Measurements from ENCODE around the gene TNS1.
A peak's percentile ranks its signal among the peaks of the same experiment; 100 is the strongest.

The TNS1 gene

DNA sequence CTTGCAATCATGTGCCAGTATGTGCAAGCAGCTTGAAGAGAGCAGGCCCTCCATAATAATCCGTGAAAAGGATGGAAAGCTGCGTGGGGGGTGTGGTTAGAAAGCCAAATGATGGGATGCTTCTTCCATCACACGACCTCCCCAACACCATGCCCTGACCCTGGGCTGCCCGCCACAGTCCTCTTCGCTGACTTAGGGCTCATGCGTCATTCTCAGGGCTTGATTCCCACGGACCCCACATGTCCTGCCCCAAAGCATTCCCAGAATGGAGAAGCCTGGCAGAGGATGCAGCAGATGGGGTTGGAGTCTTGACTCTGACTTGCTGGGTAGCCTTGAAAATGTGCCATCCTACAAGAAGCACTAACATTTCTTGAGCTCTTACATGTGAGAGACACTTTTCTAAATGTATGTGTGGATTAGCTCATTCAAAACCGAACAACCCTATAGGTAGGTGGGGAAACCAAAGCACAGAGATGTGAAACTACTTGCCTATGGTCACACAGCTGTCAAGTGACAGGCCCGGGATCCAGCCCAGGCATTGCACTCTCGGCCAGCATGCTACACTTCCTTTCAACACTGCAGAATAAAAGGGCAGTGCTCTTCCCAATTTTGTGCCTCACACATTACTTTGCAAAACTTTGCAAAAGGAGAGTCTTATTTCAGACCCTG lies 3.7 kb downstream of the TNS1 start:
- no peak for DNase-seq

DNA sequence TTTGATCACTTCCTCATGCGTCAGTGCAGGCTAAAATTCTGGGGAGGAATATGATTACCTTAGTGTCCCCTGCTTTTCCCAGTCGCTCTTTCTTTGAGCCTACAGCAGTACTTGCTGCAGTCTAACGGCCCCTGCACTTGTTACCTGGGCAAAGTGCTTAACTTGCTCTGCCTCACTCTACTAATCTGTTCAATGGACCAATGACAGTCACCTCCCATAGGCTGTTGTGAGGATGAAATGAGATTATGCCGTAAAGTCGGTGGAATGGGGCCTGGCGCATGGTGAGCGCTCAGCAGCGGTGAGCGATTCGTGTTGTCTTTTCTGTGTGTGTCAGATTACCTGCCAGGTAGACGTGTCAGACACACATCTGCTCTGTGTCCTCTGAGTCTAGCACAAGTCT lies 5.3 kb downstream of the TNS1 start:
- no peak for DNase-seq

DNA sequence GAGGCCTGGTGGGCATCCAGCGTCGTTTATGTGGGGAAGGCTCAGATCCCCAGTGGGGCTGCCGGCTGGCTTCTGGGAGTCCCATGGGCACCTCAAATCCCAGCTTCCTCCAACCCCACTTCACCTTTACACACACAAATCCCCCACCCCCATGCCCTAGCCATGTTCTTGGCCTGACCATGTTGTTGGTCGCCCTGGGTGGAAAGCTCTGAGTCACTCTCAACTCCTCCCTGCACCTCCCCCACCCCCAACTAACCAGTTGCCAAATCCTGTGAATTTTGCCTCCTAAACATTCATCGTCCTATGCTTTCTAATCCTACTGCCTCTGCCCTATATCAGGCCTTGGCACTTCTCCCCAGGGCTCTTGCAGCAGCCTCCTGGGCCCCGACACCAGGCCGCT lies 6.4 kb downstream of the TNS1 start:
- DNase-seq = no peak

DNA sequence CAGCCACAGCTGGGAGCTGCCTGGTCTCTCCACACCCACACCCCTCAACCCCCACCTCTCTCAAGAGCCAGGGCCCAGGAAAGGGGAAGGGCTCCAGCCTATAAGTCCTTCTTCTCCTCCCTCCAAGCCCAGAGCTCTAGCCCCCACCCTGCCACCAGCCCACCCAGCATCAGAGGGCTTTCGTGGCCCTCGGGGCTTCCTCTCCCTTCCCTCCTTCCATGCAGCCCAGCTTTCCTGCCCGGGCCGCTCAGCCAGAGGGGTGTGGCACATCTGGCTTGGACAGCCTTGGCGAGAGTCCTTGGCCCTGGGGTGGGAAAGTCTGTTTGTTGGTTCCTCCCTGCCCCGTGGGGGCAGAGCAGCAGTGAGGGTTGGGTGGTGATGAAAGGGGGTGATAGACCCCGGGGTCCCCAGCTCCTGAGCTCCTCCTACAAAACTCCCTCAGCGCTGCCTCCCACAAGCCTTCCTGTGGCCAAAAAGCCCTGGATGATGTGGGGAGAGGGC lies 7.0 kb downstream of the TNS1 start:
- DNase-seq = no peak

DNA sequence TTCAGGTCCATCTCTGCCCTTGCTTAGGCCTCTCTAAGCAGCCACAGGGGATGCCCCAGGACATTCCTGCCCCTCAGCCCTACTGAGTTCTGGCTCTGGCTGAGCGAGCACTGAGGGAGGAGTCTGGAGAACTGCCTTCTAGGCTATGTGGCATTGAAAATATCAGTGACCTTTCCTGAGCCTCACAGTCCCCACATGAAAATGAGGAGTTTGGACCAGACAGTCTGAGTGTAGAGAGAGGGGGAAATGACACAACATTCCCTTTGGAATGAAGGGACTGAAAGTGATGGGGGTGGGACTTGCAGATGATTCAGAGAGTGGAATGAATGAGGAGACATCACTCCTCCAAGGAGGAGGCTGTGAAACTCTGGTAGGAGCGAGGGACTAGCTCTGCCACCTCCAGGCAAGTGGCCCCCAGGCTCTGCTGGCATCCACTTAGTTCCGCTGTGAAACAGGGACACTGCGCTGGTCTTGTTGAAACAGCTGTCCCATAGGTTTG lies 8.0 kb downstream of the TNS1 start:
- DNase-seq = no peak

DNA sequence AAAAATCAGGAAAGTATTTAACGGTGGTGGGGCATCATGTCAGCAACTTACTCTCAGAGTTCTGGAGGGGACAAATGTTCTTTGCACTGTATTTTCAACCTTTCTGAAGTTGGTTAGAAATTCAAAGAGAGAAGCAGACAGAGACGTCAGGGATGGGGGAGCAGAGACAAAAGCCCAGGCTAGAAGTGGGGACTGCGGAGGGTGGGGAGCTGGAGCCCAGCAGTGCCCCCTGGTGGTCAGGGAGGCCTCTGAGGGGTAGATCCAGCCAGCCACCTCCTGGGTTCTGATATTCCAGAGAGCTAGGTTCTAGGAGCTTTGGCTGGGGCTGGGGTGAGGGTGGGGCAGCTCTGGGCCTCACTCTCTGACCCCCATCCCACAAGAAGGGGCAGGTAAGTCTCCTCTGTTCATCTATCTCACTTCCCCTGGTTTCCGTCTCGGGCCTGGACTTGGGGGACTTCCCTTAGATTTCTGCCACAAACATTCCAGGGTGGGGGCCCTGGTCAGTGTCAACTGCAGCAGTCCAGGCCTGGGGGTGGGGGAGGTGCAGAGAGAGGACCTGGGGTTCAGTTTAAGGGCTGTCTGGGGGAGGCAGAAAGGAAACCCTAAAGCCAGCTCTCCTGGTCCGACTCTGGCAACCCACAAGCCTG lies 8.9 kb downstream of the TNS1 start:
- peak; percentile 32 for DNase-seq

DNA sequence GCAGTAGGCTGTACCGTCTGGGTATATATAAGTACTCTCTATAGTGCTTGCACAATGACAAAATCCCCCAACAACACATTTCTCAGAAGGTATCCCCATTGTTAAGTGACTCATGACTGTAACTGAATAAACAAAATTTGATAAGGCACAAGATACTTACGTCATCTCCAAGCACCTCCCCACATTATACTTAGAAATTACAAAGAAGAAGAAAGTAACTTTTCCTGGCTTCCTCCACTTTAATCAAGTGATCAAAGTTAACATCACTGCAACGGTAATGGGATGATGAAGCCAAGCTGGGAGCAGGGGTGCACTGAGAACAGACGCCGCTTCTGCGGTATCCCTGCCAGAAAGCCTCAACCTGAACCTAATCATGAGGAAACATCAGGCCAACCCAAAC lies 9.7 kb downstream of the TNS1 start:
- no peak for DNase-seq

DNA sequence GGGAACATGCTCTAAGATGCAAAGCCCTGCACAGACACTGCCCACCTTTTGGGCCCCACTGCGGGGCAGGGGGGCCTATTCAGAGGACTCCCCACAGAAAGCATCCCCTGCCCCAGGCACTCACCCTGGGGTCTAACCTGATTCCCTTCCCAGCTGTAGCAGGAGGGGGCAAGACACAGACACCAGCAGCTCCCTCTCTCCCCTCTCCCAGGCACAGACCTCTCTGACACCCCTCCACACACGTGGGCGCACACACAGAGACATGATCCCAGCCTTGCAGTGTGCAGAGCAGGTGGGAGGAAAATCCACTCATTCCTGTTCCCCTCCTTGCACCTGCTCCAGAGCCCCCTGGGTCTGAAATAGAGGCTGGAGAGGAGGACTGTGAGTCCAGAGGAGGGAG lies 10.7 kb downstream of the TNS1 start:
- DNase-seq = no peak

DNA sequence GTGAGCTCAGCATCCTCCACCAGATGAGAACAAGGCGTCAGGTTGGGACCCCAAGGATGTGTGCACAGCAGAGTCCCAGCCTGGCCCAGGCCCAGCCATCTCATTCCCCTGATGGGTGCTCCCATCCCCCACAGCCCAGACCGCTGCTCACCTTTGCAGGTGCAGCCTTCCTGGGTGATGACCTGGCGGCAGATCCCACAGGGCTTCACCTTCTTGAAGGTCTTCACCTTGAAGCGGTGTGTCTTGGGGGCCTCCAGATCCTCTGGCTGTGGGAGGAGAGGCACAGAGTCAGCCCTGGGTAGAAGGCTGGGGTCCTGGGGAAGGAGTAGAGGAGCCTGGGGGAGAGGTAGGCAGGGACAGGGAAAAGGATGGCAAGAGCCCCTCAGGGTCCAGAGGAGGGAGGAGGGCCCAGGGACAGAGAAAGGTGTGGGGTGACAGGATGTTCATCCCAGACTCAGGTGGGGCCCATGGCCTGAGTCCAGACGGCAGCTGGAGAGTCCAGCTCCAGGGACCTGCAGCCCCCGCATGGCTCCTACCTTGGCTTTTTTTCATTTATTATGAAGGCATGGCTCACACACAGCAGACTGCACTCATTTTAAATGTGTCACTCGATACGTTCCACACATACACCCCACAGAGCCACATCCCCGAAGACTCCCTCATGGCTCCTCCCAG lies 11.9 kb downstream of the TNS1 start:
- no peak for DNase-seq

DNA sequence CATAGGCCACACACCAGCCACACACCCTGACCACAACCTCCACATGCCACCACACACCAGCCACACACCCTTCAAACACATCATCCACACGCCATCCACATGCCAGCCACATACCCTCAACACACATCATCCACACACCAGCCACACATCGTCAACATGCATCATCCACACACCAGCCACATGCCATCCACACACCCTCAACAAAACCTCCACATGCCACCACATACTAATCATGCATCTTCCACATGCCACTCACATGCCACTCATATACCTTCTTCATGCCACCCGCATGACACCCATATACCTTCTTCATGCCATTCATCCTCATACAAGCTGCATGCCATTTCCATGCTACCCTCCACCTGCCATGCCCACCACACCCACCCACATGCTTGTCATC lies 12.4 kb downstream of the TNS1 start:
- DNase-seq = no peak

DNA sequence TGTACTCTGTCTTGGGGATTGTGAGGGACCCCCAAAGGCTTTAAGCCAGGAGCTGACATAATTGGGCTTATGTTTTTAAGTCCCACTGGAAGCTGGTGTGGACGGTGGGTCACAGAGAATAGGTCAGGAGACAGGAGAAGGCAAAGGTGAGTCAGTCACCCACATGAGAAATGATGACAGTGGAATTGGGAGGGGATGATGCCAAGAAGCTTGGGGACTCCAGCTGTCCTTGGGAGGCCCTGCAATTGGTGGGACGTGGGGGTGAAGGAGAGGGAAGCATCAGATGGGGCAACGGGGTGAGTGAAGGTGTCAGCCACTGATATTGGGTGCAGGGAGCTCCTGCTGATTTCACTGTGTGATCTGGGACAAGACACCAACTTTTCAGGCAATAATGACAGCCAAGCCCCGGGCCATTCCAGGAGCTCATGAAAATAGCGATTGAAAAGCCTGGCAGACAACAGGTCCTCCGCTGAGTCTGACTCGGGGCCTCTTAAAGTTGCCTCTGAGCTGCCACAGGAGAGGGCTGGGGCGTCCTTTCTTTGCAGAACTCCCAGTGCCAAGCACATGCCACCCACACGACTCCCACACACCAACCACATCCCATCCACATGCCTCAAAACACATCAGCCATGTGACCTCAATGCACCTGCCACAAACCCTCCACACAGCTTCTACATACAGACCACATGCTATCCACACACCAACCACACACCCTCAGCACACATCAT lies 13.4 kb downstream of the TNS1 start:
- no peak for DNase-seq

DNA sequence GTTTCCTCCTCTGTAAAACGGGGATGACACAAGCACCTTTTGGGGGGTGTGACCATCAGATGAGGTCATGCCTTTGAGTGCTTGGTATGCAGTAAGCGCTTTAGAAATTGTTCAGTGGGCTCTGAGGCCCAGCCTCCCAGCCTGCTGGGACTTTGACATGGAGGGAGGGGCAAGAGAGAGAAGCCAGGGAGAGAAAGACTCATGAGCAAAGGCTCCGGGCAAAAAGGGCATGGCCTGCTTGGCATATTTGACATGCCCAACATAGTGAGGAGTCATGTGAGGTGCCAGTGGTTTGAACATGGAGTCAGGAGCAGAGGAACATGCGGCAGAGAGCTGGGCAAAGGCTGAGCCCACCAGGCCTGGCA lies 14.0 kb downstream of the TNS1 start:
- no peak for DNase-seq

DNA sequence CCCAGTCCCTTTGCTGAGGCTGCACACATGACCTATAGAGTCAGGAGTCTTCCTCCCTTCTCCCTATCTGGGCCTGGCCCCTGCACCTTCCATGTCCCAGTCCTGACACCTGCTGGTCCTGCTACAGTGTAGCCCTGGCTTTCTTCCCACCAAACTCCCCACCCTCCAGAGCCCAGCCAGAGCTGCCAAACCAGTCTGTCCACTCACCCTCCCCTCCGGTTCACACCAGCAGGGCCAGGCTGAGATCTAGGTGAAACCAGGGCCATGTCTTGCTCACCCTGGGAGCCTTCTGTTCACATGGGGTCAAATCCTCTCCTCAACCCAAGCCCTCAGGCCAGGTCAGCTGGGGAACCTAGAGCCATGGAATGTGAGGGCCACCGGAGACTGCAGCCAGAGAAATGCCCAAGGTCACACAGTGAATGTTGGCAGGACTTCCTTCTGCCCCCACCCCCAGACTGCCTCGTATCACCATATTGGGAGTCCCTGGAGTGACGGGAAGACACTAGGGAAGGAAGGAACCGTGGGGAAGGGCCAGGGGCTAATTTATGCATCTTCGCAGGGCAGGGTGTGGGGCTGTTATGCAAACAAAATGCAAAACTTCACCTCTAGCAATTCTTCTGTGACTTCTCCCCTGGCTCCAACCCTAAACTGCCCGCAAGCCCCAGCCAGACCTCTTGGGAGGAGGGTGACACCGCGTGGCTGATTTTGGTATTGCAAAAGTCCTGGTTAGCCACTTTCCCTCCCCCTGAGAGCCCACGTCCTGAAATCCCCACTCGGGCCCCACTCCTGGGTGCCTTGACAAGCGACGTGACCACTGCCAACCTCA lies 14.6 kb downstream of the TNS1 start:
- DNase-seq = peak; percentile 53

DNA sequence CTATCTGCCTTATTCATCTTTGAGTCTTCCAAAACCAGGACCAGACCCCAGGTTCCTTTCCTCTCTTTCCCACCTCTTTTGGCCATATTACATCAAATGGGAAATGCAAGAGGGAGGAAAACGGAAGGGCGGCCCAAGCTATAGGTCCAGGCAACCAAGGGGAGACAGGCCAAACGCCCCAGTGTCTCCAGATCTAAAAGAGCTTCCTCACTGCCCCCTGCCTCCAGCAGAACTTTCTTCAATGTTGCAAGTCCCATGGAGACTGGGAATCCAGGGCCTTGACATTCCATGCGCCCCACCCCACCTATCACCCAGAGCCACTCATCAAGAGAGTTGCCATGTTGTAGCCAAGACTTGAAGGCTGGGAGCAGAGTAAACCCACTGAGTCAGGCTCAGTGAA lies 15.4 kb downstream of the TNS1 start:
- DNase-seq = no peak

DNA sequence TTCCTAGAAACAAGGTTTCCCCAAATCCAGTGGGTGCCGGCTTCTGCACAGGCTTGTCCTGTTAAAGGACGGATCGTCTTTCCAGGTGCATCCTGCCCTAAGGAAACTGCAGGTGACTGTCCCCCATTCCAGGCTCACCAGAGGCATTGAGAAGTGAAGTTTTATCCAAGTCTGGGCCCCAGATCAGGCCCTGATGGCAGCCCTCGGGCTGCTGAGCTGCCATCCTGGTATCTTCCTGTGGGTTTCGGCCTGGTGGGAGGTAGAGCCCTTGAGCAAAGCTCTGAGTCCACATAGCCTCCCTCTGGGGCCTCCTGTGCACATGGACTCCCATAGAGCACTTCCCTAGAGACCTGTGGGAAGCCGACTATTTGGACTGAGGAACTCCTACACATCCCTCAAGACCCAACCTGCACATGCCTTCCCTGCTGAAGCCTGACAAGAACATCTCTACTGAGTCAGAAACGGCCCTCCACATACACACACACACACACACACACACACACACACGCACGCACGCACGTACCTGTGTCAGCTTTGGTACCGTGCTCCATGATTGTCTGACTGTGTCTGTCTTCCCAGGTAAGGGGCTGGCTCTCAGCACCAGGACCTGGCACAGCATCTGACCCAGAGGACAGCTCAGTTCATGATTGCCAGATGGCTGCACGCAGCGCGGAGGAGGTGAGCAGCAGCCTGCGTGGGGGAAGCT lies 16.4 kb downstream of the TNS1 start:
- no peak for DNase-seq

DNA sequence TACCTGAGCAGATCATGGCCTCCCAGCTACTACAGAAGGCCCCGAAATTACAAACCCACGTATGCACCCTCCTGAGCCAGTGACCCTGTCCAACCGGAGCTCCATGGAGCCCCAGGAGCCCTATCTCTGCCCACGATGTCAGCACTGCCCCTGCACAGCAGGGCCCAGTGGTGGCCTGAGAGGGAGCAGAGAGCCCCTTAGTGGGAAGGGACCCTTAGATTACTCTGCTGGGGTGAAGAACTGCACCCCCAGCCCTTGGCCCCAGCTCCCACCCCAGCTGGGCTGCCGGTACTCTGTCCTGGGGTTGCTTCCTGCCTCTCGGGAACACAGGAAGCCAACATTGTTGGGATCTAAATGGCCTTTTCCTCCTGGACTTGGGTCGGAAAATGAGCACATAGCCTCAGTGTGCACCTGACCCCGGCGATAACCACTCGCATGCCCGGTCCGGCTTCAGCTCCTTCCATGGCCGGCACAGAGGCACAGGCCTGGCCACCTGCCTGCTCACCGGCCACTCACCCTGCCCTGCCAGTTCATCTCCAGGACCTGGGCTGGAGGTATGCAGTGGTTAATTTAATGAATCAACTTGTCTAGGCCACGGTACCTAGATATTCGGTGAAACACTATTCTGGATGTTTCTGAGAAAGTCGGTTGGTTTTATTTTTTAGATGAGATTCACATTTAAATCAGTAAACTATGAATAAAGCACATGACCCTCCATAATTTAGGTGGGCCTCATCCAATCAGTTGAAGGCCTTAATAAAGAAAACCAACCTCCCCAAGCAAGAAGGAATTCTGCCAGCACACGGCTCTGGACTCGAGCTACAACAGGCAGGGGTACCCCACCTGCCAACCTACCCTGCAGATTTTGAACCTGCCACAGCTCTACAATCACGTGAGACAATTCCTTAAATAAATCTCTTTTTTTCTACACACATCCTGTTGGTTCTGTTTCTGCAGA lies 19.2 kb downstream of the TNS1 start:
- no peak for DNase-seq

DNA sequence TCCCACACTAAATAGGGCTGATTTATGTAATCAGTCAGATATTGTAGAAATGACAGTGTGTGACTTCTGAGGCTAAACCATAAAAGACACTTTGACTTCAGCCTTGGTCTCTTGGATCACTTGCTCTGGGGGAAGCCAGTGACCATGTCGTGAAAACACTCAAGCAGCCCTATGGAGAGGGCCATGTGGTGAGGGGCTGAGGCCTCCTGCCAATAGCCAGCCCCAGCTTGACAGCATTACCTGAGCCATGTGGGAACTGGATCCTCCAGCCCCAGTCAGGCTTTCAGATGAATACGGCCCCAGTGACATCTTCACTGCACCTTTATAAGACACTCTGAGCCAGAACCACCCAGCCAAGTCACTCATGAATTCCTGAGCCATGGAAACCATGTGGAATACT lies 20.8 kb downstream of the TNS1 start:
- DNase-seq = no peak

DNA sequence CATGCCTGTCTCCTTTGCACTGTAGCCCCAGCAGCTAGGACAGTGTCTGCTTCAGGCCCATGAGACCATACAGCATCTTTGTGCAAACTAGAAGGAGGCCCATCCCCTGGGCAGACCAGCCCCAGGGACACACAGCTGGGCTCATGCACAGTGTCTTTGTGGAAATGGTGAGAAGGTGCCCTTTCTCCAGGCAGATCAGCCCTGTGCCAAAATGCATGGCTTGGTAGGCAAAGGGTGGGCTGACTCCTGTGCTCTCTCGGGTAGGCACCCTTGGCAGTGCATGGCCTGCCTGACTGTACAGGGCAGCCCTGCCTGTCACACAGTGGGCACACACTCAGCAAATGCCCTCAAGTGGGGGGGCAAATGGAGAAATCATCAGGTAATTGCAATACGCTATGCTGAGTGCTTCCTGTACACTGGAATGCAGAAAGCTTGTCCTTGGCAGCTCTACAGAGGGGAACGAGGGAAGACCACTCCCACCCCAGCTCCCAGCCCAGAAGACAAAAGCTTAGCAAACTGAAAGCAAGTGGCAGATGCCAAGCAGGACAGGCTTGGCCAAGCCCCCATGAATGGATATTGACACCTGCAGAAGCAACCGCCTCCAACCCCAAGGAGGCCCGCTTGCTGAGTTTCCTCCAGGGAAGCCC lies 21.6 kb downstream of the TNS1 start:
- no peak for DNase-seq

DNA sequence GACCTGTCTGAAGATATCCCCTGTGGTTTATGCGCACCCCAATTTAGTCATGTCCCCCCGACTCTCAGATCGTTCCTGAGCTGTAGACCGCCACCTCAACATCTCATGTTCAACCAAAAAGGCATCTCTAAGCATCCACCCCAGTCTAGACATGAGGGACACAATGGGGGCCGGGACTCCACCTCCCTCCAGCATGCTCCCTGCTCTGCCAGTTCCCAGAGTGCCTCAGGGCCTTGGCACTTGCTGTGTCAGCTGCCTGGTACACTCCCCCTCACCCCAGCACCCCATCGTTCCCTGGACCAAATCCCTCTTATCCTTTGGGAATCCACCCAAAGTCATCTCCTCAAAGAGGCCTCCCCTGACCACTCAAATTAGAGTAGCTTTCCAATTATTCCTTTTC lies 22.2 kb downstream of the TNS1 start:
- no peak for DNase-seq

DNA sequence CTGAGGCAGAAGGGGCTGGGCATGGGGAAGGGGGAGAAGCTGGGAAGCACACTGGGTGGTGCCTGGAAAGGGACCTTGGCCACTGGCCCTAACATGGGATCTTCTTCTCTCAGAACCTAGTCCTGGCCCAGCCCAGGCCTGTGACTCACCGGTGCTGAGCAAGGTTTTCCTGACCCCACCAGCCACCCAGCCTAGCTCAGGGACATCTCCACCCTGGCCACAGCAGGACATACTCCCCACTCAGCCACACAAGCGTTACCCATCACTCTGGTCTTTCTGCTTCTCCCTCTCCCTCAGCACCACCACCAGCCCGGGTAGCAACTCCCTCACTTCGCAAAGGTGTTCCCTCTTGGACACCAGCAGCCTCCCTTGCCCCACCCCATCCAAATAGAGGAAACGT lies 22.8 kb downstream of the TNS1 start:
- no peak for DNase-seq

Measured in CD4-positive, alpha-beta T cell treated with Interleukin-17A for 1 hour (primary cell).